Lower leg skin (tissue), 3 donors: ENCODE data around the gene FZD2.

Experiments
- CTCF ChIP-seq, 3 donors: fragments of 450-650 bp; IDR thresholded peaks; one replicate each; pipeline ENCODE4 v1.5.1; 2016; ENCODE audit warnings: antibody characterized with exemption in 3 of 3, mild to moderate bottlenecking in 3 of 3, moderate library complexity in 2 of 3
- POLR2A ChIP-seq, 2 donors: fragments of 450-650 bp; IDR thresholded peaks; one replicate each; pipeline ENCODE4 v1.6.1; 2016 to 2017; ENCODE audit warnings: antibody characterized with exemption in 2 of 2, mild to moderate bottlenecking in 1 of 2, moderate library complexity in 1 of 2

DNA sequence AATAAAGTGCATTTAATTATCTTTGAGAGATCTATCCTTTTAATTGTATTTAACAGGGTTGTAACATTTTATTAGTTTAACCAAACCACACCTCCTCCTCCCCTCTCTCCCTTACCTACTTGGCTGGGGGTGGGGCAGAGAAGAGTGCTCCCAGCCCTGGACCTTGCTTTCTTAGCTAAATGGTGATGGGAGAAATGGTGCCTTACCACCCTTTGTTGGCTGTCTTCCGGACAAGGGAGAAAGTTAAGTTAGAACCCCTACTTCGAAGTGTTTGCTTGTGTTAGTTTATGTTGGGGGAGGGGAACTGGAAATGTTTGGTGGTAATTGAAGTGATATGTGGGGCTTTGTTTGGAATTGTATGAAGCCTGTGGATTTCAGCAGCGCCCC is 3.9 kb downstream of the FZD2 start:
- no peak for TF ChIP-seq CTCF (IDR thresholded peaks at IDR 0.05)
- TF ChIP-seq POLR2A (IDR thresholded peaks at IDR 0.05): no peak
